Activated CD8-positive, alpha-beta memory T cell treated with anti-CD3 and anti-CD28 coated beads for 1 hour (primary cell): ENCODE measurements around the gene AOAH.

Experiments
- DNase-seq, 2 donors: peaks; one replicate each; pipeline ENCODE4 v3.0.0-alpha.2; 2020; ENCODE audit warnings: low read depth in 1 of 2; ENCODE audit errors: extremely low read depth in 1 of 2

The AOAH gene

DNA sequence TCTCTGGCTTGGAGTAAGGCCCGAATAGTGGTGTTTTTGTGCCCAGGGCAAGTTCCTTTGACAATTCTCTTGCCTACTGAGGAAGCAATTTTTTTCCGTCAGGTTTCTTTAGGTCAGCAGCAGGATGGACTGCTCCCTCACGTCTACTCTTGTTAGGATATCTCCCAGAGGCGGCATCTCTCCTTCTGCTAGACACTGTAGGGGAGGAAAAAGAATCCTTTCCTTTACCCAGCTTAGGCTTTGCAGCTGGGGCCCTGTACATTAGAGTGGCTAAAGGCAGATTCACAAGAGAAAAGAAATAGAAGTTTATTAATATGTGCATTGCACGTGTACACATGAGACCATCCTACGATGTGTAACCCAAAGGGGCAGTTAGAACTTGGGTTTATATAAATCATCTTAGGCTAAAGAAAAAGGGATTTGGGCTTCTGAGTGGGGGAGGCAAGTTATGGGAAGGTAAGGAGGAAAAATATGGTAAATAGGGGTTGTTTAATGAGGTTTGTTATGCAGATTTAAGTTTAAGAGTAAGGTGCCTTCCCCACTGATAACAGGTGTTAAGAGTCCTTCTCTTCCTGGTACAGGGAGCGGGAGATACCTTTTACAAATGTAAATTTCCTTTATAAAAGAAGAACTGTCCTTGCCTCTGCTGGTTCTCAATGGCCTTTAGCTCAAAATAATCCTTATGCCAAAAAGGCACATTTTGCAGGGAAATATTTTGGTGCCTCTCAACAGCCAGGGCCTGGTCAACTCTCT, 156.4 kb downstream of the AOAH start:
- no peak for DNase-seq

DNA sequence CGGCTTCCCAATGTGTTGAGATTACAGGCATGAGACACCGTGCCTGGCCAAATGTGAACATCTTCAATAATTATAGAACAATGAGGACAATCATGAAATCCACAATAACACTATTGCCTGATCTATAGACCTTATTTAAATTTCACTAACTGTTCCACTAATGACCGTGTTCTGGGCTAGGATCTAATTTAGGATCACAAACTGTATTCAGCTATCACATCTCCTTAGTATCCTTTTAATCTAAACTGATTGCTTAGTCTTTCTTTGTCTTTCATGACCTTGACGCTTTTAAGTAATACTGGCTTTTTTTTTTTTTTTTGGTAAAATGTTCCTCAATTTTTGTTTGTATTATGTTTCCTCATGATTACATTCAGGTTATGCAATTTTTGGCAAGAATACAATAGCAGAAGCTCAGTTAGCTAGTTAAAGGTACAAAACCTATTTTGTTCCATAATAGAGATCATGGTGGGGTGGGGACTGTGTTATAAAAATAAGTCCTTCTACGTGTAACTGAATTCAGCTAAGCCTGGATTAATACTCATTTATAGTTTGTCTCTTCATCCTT, 158.4 kb downstream of the AOAH start:
- no peak for DNase-seq

GRCh38 chr7:36564489-36564888, 159.8 kb downstream of the AOAH start:
- no peak for DNase-seq

DNA sequence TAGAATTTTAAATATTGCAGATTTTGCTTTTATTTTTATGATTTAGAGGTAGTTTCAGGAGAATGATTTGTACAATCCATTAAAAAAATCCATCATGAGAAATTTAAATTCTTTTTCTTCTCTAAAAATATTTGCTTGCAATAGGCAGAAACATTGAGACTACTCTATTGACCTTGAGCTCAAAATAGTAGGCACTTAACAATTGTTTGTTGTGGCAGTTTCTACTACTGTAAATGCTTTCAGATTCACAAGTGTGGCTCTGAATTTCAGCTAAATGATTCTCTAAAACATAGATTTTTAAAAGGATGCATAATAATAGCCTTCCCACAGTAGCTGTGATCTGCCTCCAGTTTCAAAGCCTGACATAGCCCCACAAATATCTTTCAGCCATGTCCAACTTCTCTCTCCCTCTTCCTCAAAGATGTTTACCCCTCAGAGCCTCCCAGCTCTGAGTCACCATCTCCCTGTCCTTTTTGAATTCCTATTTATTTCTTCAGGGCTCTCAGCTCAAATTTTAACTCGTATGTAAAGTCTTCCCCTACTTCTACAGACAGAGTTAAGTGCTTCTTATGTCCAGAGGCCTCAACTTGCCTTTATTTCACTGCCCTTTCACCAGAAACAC, 160.5 kb downstream of the AOAH start:
- no peak for DNase-seq

DNA sequence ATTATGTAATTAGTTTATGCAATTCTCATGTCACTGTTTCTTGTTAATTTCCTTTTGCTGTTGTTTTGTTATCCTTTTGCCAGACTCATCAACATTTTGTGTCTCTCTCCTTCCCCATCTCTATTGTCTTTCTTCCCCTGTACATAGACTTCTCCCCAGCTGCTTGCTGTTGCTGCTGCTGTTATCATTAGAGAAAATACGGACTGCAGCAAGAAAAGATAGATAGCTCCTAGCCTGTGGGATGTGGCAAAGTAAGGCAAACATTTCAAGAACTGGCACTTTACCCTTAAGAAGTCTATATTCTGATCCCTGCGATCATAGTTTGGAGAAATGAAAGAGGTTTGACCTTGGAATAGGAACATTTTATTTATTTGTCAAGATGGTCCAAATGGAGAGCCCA, 162.2 kb downstream of the AOAH start:
- DNase-seq = no peak

GRCh38 chr7:36549029-36549428, 175.3 kb downstream of the AOAH start:
- no peak for DNase-seq

- DNase-seq = no peak
Measured at GRCh38 chr7:36547416-36547815, 176.9 kb downstream of the AOAH start.

- no peak for DNase-seq
Measured at GRCh38 chr7:36546331-36546730, 178.0 kb downstream of the AOAH start.

- DNase-seq = no peak
Measured at GRCh38 chr7:36545291-36545690, 179.0 kb downstream of the AOAH start.

- no peak for DNase-seq
Measured at GRCh38 chr7:36538126-36538525, 186.2 kb downstream of the AOAH start.

DNA sequence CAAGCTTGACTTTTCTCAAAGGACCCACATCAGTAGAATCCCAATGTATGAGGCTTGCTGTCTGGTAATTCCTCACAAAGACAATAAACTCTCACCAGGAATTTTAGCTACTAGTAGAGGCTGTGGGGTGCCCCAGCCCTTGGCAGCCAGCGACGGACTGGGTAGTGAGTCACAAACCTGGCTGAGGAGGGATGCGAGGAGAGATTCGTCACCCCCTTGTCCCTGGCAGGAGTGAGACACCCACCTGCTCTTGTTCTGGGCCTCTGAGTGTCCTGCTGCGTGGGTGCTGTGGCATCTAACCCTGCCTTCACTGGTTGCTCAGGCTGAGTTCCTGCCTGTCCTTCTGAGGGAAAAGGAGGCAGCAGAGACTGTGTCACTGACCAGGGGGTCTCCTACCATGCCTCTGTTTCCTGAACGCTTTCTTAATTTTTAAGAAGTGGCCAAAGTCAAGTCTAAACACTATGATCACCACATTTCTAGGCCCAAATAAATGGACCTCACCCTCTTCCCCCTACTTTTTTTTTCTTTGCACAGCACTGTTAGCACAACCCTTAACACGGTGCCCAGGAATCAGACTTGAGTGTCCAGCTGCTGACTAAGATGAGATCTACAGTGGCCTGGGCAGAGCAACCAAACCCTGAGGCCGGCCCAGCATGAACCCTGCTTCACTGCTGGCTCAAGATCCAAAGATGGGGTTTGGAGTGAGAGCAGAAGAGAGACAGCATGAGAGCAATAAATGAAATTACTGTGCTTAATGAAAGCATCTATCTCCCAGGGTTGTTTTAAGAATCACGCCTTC, 188.2 kb downstream of the AOAH start:
- no peak for DNase-seq

DNA sequence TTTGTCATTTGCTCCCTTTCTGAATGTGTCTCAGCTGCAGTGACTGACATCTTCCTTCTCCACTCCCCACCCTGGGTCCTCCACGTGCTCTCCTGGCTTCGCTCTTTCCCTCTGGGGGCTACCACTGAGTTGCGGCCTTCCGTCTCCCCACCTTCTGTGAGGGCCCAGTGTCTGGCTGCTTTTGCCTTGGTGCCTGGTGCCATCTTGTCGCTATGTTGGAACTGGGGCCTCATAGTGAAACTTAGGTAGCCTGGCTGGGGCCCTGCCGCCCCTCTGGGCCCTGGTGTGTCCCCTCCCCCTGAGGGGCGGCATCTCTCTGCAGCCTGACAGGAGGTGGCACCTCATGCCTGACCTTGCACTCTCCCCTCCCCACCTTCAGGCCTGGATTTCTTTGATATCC, 190.6 kb downstream of the AOAH start:
- no peak for DNase-seq

GRCh38 chr7:36532981-36533499, 191.3 kb downstream of the AOAH start:
- no peak for DNase-seq

GRCh38 chr7:36531951-36532350, 192.3 kb downstream of the AOAH start:
- DNase-seq = no peak

GRCh38 chr7:36530456-36530855, 193.8 kb downstream of the AOAH start:
- no peak for DNase-seq

GRCh38 chr7:36527549-36527913, 196.8 kb downstream of the AOAH start:
- DNase-seq = no peak

DNA sequence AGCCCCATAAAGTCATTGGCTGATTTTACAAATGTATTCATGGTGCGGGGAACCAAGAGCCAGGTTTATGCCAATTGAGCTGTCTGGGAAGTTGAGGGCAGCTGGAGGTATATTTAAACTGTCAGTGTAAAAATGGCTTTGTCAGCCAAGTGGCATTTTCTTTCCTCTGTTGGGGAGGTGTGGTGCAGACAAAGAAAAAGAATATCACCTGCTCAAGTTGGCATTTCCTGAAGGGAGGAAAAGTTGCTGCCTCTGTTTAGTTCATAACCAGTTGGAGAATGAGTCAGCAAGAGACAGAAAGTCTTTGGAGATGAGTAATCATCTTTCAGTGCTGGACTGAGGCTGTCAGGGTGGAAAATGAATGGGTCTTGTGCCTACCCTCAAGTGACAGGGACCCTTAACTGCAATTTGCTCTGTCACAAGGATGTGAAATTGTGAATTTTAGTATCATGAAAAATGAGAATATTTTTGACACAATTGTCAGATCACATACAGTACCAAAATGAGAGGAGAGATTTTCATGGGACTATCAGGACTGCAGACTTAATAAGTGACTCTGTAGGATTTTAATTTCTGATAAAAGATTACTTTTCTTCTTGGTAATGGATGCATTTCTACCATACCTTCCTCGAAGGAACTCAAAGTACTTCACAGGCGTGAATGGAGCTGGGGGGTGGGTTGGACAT, 197.3 kb downstream of the AOAH start:
- DNase-seq = no peak

- DNase-seq = no peak
Measured at GRCh38 chr7:36523371-36524101, 200.8 kb downstream of the AOAH start.

GRCh38 chr7:36522453-36523007, 201.8 kb downstream of the AOAH start:
- no peak for DNase-seq

DNA sequence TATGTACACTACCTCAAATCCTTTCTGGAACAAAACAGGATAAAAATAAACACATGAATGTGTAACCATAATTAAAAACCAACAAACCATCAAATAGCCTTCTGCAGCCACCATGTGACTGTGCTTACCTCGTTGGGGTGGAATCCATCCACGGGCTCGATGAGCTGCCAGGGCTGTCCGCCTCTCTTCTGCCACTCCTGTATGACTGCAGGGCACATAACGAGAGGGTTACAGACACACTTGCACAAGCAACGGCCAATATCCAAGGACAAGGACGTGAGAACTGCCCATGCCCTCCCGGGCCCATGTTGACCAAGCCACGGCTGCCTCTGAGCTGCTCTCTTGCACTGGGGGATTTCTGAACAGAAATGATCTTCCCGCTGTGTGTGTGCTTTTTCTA, 202.4 kb downstream of the AOAH start:
- DNase-seq = no peak
